Hindlimb muscle (tissue), 1 donor: ENCODE results near the gene TMA7B. TPM values are rescaled to one million over a fixed set of nuclear protein-coding genes. Genes with fewer than 3 reads are reported as not detected.

Source experiments
- DNase-seq: peaks from one replicate; pipeline ENCODE4 v3.0.0-alpha.2; 2013
- polyA plus RNA-seq: library from polyadenylated mRNA; unstranded; fragments of 120-200 nt; gene quantifications from one replicate; pipeline ENCODE4 v1.2.1, GENCODE V29; 2013; ENCODE audit not compliant: insufficient read length

TMA7B gene
- polyA plus RNA-seq, 1 donor, result not detected

- no peak for DNase-seq
Observed at GRCh38 chr22:40002935-40003715, 42.9 kb downstream of the TMA7B start.

- DNase-seq, result no peak
Observed at GRCh38 chr22:40004836-40005235, 44.6 kb downstream of the TMA7B start.

GRCh38 chr22:40006641-40007040 is 46.4 kb downstream of the TMA7B start:
- no peak for DNase-seq

- DNase-seq, result no peak
Observed at GRCh38 chr22:40007853-40008710, 47.9 kb downstream of the TMA7B start.

- no peak for DNase-seq
Observed at GRCh38 chr22:40008726-40009291, 48.6 kb downstream of the TMA7B start.

GRCh38 chr22:40009292-40009774 is 49.1 kb downstream of the TMA7B start:
- DNase-seq, result no peak

- DNase-seq, result no peak
Observed at GRCh38 chr22:40009951-40010671, 49.9 kb downstream of the TMA7B start.

GRCh38 chr22:40010746-40011145 is 50.5 kb downstream of the TMA7B start:
- no peak for DNase-seq

Other genes with a start within 250 kb of the TMA7B start
- not detected for gene ENTHD1, start 66.6 kb upstream of the TMA7B start, polyA plus RNA-seq
- 0.79 TPM for gene GRAP2, start 59.3 kb upstream of the TMA7B start, polyA plus RNA-seq
- 0.10 TPM for gene FAM83F, start 34.6 kb downstream of the TMA7B start, polyA plus RNA-seq
- 13.1 TPM for gene TNRC6B, start 217.5 kb downstream of the TMA7B start, polyA plus RNA-seq